Right ventricle myocardium superior (tissue), 1 donor: ENCODE measurements around the gene NMT1. TPM values are rescaled to one million over a fixed set of nuclear protein-coding genes. Genes with fewer than 3 reads are reported as not detected.
"Not testable (repeated sequence)": the region's sequence is repeated elsewhere in the genome, so short reads cannot be mapped to it uniquely, and the experiment has no call there.

ENCODE experiments used
- ATAC-seq: fragments of 200-7000 bp; cut with Tn5 transposase; one replicate; pipeline ENCODE4 v1.9.1; 2020; ENCODE audit warnings: mild to moderate bottlenecking; ENCODE audit not compliant: poor library complexity
- DNase-seq: peaks from one replicate; pipeline ENCODE4 v3.0.0-alpha.2; 2020
- intact Hi-C: fragments of 100-400 bp; cut with DNase I; formaldehyde crosslinking; loops from one replicate; pipeline ENCODE4 v1.11.2; 2022
- total RNA-seq: library from RNA; stranded (reverse); fragmentation: NEBNext Ultra II Directional; extraction: Animal tissue kit (Norgen Biotek cat#: 25700); gene quantifications from one replicate; pipeline ENCODE4 v1.2.1, GENCODE V29; 2021
- donor health status: DM: no; HTN: yes; CAD: no; lungs with severe emphysema.

The NMT1 gene
- total RNA-seq, 1 donor from 2014 or later = 84.5 TPM

DNA sequence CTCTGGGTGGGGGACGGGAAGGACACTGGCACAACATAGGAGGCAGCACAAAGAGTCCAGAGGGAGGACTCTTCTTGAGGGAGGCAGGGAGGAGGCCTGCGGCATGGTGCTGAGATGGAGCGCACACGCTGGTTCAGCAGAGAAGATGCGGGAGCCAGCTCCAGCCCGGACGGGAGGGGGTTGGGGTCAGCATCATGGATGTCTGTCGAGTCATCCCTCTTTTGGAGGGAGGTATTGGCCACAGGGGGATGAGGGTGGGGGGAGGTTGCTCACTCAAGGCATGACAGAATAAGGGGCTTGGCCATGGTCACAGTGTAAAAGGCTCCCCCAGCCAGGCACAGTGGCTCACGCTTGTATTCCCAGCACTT, 29.0 kb upstream of the NMT1 start:
- no peak for ATAC-seq
- intact Hi-C loops = no loop called here
- DNase-seq = no peak

DNA sequence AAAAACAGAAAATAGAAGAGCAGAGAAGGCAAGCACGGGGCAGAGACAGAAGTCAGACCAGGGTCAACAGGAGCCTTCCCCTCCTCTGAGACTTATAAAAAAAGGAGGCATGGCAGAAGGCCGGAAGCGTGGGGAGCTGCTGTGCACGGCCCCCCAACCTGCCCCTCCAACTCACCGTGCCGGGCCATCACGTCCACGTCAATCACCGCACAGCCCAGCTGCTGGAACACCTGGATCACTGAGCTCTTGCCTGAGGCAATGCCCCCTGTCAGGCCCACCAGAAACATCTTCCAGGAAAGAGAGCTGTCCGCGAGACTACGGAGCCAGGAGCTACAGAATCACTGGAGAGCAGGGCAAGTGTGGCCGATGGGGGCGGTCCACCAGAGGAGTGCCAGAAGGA, 26.5 kb upstream of the NMT1 start:
- ATAC-seq = no peak
- DNase-seq = no peak
- intact Hi-C loops = no loop called here

DNA sequence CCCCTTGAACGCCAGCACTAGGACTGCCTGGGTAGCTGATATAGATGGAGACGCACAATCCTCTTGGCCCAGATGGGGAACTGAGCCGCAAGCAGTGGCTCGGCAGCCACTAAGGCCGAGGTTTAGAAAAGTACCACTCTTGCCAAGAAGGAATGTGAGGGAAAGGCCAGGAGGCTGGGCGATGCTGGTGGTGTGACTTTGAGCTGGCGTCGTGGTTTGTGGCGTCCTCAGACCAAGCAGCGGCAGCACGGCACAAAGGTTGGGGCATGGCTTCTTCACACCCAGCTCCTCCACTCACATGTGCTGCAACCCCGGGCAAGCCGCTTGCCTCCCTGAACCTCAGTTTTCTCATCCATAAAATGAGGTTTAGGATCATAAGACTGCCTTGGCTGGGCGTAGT, 25.3 kb upstream of the NMT1 start:
- DNase-seq (no peak), ATAC-seq (no peak)
- intact Hi-C loops = no loop called here

DNA sequence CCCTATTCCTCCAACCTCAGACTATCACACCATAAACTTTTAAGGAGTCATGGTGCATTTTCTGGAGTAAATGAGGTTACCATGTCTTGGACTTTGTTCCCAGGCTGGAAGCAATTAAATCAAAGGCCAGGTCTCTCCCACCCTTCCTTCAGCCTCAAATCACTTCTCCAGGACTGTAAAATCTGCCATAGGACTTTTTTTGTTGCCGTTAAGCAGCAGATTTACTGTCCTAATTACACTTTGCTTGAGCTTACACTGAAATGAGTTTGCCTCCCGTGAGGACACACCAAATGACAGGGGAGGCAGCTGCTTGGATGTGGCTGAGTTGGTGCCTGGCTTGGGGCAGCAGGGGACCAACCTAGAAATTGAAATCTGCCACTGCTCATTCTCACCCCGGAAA, 24.4 kb upstream of the NMT1 start:
- no peak for ATAC-seq
- intact Hi-C loops = no loop called here

DNA sequence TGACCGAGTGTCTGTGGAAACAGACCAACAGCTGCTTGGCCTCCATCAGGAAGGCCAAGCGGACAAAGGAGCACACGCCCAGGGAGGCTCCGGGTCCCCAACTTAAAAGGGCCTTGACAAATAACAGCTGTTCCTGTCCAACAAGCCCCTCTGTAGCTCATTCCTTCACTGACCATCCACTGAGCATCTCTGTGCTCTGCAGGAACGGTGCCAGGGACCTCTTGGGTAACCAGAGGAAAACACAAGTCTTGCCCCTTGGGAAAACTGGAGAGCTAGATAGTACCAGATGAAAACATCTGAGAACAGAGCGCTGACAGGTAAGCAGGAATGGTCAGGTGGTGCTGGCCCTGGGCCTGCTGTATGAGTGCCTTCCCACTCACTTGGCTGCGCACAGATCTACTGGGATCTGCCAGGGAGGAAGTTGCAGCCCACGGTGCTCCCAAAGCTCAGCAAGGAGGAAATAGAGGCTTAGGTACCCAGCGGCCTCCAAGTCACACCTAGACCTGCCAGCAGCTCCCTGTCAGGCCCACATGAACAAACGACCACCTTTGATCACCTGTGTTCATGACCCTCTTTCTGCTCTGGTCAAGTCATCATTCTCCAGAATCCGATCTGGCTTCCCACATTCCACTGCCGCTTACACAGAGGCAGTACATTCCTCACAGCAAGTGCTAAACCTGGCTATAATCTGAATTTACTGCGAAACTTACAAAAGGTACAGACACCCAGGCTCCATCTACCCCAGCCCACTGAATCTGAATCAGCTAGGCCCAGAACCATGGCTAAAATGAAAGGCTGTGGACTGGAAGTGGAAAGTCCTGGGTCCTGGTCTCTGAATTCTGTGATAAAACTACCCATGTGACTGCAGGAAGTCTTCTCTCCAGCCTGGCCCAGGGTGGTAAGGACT, 22.1 kb upstream of the NMT1 start:
- DNase-seq = no peak
- intact Hi-C loops = no loop called here
- peak; percentile 6 for ATAC-seq

More for the DNA sequence above, 24.4 kb upstream of the NMT1 start:
- DNase-seq = no peak

DNA sequence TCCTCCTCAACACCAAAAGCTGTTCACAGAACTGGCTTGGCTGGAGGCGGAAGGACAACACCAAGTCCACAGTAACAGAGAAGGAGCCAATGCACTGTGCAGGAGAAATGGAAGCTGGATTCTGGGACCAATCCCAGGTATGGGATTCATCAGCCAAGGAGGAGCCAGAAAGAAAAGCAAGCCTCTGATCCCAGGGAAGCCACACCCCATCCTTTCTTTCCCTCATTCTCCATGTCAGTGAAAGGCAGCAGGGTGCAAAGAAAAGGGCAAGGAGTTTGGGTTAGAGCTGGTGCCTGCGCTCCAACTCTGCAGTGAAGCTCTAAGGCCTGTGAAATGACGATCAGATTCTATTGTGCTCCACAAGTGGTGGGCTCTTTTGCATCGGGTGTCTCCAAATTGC, 20.7 kb upstream of the NMT1 start:
- DNase-seq = no peak
- ATAC-seq = no peak
- intact Hi-C loops = no loop called here

DNA sequence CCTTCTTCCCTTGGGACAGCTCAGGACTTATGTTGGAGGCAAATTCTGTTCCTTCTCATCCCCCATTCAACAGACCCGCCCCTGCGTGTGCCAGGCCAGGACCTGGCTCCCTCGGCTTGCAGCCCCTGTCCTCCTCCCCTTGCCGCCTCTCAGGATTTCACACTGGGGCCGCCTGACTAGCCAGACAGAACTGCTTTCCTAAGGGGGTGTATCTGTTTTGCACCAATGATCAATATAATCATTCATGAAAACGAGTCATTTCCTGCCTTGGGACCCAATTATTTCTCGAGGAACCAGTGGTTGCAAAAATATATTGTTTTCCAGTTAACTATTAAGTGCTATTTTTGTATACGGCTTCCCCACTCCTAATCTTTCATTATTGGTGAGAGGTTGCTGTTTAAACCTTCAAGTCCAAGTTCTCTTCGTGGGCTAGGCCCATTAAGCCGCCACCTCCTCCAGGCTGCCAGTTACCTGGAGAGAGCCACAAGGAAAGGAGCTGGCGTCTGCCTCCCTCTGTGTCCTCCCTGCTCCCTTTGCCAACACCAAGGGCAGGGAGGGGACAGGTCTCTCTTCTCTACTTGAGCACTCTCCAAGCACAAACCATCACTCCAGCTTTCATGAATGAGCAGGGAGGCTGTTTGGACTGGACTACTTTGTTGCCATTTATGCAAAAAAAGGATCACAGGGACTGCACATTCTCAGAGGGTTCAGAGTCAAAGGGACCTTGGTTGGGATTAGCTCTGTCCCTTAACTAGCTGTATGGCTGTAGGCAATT, 18.6 kb upstream of the NMT1 start:
- no peak for ATAC-seq
- no peak for DNase-seq
- intact Hi-C loops = no loop called here

DNA sequence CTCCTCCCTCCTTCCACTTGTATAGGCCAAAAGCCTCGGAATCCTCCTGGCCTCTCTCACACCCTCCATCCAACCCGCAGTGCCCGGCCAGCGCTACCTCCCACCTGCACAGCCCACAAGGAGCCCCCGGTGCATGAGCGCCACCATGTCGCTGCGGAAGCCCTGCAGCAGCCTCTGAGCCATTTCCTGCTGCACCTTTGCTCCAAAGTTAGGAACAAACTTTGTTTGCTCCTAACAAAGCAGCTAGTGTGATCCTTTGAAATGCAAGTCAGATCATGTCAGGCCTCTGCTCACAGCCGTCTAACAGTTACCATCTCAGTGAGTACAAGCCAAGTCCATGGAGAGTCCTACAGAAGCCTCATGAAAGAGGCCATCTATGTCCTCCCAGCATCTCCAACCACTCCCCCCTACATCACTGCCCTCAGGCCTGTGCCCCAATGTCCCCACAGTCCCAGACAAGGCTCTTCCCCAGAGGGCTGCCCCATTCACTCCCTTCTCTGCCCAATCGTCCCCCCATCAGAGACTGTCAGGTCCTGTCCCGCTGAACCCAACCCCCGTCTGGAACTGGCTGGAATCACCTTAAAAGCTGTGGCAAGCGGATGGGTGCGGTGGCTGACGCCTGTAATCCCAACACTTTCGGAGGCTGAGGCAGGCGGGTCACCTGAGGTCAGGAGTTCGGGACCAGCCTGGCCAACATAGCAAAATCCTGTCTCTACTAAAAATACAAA, 17.1 kb upstream of the NMT1 start:
- DNase-seq = no peak
- peak; percentile 16 for ATAC-seq
- intact Hi-C loops = no loop called here

DNA sequence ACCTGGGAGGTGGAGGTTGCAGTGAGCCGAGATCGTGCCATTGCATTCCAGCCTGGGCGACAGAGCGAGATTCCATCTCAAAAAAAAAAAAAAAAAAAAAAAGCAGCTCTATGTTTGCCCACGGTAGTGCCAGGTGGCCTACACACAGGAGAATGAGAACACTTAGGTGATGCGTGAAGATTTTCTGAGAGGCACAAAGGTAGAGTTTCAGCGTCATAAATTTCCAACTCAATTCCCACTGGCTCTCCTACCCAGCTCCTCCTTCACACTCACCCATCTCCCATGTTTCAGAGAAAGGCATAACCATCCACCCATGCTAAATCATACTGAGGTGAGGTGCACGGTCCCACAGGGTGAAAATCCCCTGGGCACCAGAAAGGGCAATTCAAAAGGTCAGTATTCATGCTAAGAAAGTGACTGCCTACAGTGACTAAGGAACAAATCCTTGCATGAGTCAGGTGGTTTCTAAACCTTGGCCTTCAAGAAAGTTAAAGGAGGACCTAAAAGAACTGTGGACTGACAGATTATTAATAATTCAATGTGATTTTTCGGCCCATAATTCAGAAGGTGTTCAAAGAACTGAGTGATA, 14.5 kb upstream of the NMT1 start:
- no peak for DNase-seq
- no peak for ATAC-seq
- intact Hi-C loops = no loop called here

DNA sequence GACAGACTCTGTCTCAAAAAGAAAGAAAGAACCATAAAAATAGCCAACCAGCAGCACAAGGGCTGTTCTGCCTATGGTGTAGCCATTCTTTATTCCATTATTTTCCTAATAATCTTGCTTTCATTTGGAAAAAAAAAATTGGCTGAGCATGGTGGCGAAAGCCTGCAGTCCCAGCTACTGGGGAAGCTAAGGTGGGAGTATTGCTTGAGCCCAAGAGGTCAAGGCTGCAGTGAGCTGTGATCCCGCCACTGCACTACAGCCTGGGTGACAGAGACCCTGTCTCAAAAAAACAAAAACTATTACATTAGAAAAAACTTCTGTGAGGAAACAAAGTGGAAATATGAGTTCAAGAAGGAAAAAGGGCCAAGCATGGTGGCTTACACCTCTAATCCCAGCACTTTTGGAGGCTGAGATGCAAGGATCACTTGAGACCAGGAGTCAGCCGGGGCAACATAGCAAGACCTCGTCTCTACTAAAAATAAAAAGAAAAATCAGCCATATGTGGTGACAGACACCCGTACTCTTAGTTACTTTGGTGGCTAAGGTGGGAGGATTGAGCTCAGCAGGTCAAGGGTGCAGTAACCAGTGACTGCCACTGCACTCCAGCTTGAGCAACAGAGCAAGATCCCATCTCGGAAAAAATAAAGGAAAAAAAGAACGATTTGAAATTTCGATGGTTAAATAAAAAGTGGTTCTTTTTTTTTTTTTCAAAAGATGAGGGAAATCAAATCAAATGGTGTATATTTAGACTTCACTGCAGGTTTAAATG, 12.1 kb upstream of the NMT1 start:
- DNase-seq = no peak
- intact Hi-C loops = no loop called here
- ATAC-seq = no peak

DNA sequence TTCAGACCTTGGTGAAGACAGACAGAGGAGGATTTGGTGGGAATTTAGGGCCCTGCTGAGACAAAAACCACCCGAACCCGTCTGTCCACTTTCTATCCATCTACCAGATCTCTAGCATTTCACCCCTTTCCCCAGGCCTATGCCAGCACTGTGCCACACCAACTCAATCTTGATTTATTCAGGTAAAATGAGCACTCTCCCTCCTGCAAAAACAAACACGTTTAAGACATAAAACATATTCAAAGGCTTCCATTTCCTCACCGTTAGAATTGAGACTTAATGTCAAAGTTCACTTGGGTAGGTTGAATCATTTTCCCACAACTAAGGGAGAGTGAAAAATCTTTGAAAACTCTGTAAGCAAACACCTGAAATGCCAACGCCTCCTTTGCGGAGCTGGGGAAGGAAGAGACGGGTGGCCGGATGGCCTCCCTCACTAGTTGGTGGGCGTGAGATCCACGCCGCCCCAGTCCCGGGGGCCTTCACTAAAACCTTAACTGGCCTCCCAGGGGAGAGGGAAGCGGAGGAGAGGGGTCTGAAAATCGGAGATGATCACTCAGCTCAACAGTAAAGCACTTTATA, 10.5 kb upstream of the NMT1 start:
- intact Hi-C loops = no loop called here
- ATAC-seq = peak; percentile 15

DNA sequence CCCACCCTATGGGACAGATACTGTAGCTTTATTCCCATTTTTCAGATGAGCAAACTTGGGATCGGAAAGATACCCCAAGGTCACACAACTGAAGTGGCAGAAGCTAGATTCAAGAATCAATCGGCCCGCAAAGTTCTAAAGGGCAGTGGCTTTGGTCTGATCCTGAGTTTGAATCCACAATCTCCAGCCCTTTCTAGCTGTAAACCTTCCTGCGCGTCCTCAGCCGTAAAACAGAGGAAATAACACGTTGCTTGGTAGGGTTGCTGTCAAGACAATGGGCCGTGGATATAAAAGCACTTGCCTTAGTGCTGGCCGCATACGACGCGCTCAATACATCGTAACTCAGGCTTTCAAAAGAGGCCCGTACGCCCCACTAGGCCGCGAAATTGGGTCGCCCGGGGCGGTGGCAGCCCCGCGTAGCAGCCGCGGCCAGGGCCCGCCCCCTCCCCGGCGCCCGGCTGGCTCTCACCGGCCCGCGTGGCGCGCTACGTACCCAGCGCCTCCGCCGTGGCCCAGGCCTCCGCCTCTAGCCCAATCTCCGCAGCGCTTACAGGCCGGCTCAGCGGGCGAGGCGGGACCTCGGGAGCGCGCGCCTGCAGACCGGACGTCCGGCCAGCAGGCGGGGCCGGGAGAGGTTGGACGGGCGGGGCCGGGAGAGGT, 9.9 kb upstream of the NMT1 start, which contains the start of gene DCAKD:
Gene DCAKD (minus strand): TSS at position 573 of the 660 bp plus-strand sequence. CDS start 16,747 bp downstream, outside the sequence.
- ATAC-seq (peak; percentile 99), DNase-seq (peak; percentile 96)
- intact Hi-C loops = no loop called here

More for the DNA sequence above, 10.5 kb upstream of the NMT1 start:
- no peak for DNase-seq

DNA sequence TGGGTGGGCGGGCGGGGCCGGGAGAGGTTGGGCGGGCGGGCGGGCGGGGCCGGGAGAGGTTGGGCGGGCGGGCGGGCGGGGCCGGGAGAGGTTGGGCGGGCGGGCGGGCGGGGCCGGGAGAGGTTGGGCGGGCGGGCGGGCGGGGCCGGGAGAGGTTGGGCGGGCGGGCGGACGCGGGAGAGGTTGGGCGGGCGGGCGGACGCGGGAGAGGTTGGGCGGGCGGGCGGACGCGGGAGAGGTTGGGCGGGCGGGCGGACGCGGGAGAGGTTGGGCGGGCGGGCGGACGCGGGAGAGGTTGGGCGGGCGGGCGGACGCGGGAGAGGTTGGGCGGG, 9.4 kb upstream of the NMT1 start:
- DNase-seq, ATAC-seq, intact Hi-C loops: not testable (repeated sequence)

DNA sequence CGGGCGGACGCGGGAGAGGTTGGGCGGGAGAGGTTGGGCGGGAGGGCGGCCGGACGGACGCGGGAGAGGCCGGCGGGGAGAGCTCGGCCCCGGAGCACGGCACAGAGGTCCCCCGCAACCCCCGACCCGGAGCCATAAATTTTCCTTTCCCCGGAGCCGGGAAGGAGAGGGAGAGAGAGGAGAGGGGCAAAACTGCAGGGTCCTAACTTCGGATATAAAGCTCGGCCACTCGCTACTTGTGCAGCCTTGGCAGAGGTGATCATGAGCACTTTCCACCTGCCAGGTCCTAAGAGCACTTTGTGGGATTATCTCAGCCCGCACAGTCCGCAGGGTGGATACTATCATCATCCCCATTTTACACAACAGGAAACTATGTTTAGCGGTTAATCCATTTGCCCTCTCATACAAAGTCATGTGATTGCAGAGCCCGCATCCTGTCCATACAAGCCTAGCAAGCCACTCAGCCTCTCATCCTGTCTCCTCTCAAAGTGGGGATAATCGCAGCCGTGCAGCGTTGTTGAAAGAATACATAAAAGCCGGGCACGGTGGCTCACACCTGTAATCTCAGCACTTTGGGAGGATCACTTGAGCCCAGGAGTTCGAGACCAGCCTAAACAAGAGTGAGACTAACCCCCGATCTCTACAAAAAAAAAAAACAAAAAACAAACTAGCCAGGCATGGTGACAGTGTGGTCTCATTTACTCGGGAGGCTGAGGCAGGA, 8.9 kb upstream of the NMT1 start:
- intact Hi-C loops = no loop called here
- ATAC-seq = peak; percentile 1
- DNase-seq = no peak

DNA sequence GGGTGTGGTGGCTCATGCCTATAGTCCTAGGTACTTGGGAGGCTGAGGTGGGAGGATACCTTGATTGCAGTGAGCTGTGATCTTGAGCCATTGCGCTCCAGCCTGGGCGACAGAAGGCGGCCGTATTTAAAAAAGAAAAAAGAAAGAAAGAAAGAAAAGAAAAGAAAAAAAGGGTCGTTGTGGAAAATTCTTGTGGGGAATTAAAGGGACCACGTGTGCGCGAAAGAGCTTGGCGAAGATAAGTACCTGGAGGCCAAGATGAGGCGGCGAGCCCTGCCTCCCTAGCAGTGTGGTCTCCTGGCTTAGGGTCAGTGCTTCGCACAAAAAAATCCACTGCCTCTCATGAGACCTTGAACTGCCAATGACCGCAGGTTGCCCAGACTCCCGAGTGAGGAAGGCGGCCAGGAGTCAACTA, 728 bp upstream of the NMT1 start:
- intact Hi-C loops = no loop called here
- DNase-seq = no peak
- peak; percentile 14 for ATAC-seq

DNA sequence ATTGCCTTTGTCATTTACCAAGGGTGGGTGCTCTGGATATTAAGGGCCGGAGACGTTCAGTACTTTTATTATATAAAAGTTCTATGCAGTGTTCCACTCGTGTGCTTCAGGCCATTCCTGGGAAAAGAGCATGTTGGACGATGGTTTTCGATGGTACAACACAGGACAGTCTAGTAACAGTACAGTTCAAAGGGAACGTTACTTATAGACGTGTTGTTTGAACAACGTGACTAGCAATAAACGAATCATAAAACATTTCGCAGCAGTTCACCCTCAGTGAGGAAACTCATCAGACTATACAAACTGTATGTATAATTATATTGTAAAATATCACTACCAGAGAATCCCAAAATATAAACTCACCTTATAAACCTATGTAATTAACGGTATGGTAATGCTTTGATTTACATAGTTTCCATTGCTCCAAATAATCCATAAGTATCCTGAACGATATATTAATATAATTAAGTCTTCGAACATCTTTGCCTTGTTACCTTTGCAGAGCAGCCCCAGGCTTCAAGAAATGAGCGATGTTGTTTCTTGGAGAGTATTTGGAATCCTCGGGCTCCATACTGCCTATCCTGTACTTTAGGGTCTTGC, 589 bp downstream of the NMT1 start:
- no peak for ATAC-seq
- intact Hi-C loops = no loop called here
- DNase-seq = no peak
